ENCODE data around the gene RIOK1.
"Not testable (repeated sequence)": the region's sequence is repeated elsewhere in the genome, so short reads cannot be mapped to it uniquely, and the experiment has no call there.

Gene RIOK1

GRCh38 chr6:7389451-7390225, at the start of gene RIOK1, which contains the start of gene CAGE1:
Gene RIOK1 (plus strand): TSS chr6:7389808. CDS start chr6:7390003, 195 bp downstream.
Gene CAGE1 (minus strand): TSS chr6:7389742. CDS start chr6:7387173, 2,569 bp downstream.
- peak; percentile 89 for DNase-seq (ENCODE audit: low read depth)

GRCh38 chr6:7341271-7341670, 48.3 kb upstream of the RIOK1 start:
- DNase-seq (ENCODE audit: low read depth), result no peak

GRCh38 chr6:7341989-7342742, 47.4 kb upstream of the RIOK1 start:
- no peak for DNase-seq (ENCODE audit: low read depth)

- no peak for DNase-seq (ENCODE audit: low read depth)
Observed at GRCh38 chr6:7343546-7344475, 45.8 kb upstream of the RIOK1 start.

- not testable (repeated sequence) for DNase-seq (ENCODE audit: low read depth)
Observed at GRCh38 chr6:7344773-7345450, 44.7 kb upstream of the RIOK1 start.

GRCh38 chr6:7347551-7347997, 42.0 kb upstream of the RIOK1 start:
- not testable (repeated sequence) for DNase-seq (ENCODE audit: low read depth)

- DNase-seq (ENCODE audit: low read depth), result not testable (repeated sequence)
Observed at GRCh38 chr6:7350591-7350990, 39.0 kb upstream of the RIOK1 start.

GRCh38 chr6:7351916-7352315, 37.7 kb upstream of the RIOK1 start:
- not testable (repeated sequence) for DNase-seq (ENCODE audit: low read depth)

- no peak for DNase-seq (ENCODE audit: low read depth)
Observed at GRCh38 chr6:7367408-7367807, 22.2 kb upstream of the RIOK1 start.

- no peak for DNase-seq (ENCODE audit: low read depth)
Observed at GRCh38 chr6:7373739-7374138, 15.9 kb upstream of the RIOK1 start.

- no peak for DNase-seq (ENCODE audit: low read depth)
Observed at GRCh38 chr6:7377961-7378360, 11.6 kb upstream of the RIOK1 start.

GRCh38 chr6:7378740-7379139, 10.9 kb upstream of the RIOK1 start:
- no peak for DNase-seq (ENCODE audit: low read depth)

GRCh38 chr6:7381092-7381491, 8.5 kb upstream of the RIOK1 start:
- DNase-seq (ENCODE audit: low read depth), result no peak

GRCh38 chr6:7389162-7389450, 502 bp upstream of the RIOK1 start:
- no peak for DNase-seq (ENCODE audit: low read depth)

GRCh38 chr6:7390226-7390878, 744 bp downstream of the RIOK1 start:
- DNase-seq (ENCODE audit: low read depth), result no peak

GRCh38 chr6:7391151-7391550, 1.5 kb downstream of the RIOK1 start:
- DNase-seq (ENCODE audit: low read depth), result no peak

- DNase-seq (ENCODE audit: low read depth), result no peak
Observed at GRCh38 chr6:7392402-7392801, 2.8 kb downstream of the RIOK1 start.

- DNase-seq (ENCODE audit: low read depth), result no peak
Observed at GRCh38 chr6:7401075-7401474, 11.5 kb downstream of the RIOK1 start.

- DNase-seq (ENCODE audit: low read depth), result no peak
Observed at GRCh38 chr6:7402716-7403115, 13.1 kb downstream of the RIOK1 start.

- no peak for DNase-seq (ENCODE audit: low read depth)
Observed at GRCh38 chr6:7404546-7404945, 14.9 kb downstream of the RIOK1 start.

GRCh38 chr6:7406743-7407142, 17.1 kb downstream of the RIOK1 start:
- DNase-seq (ENCODE audit: low read depth), result no peak
